SJSA1 (cell line): ENCODE results near the gene FAM217B. TPM values are rescaled to one million over a fixed set of nuclear protein-coding genes. Genes with fewer than 3 reads are reported as not detected.

Experiments
- DNase-seq, 2 experiments: peaks; one replicate each; pipeline ENCODE4 v3.0.0-alpha.2; 2015 to 2020; ENCODE audit warnings: low spot score in 2 of 2, low read depth in 1 of 2
- H3K27ac ChIP-seq: fragments of 250-450 bp; sonication (Bioruptor Pico); 2 replicates; pipeline ENCODE4 v1.5.1; 2020; ENCODE audit warnings: mild to moderate bottlenecking, moderate library complexity
- H3K27me3 ChIP-seq: fragments of 250-450 bp; sonication (Bioruptor Pico); replicated peaks from 2 replicates; pipeline ENCODE4 v1.5.1; 2020; ENCODE audit warnings: mild to moderate bottlenecking, moderate library complexity
- H3K36me3 ChIP-seq: fragments of 250-450 bp; sonication (Bioruptor Pico); 2 replicates; pipeline ENCODE4 v1.5.1; 2020; ENCODE audit warnings: mild to moderate bottlenecking
- H3K4me1 ChIP-seq: fragments of 250-450 bp; sonication (Bioruptor Pico); replicated peaks from 2 replicates; pipeline ENCODE4 v1.6.1; 2021; ENCODE audit warnings: mild to moderate bottlenecking
- H3K4me3 ChIP-seq: fragments of 250-450 bp; sonication (Bioruptor Pico); 2 replicates; pipeline ENCODE4 v1.5.1; 2020; ENCODE audit warnings: mild to moderate bottlenecking
- H3K9me3 ChIP-seq: fragments of 250-450 bp; sonication (Bioruptor Pico); replicated peaks from 2 replicates; pipeline ENCODE4 v1.5.1; 2020; ENCODE audit warnings: mild to moderate bottlenecking
- total RNA-seq: library from RNA; depleted of rRNA; stranded (reverse); fragments of >200 nt; shearing (Covaris generic); gene quantifications from 2 replicates; pipeline ENCODE4 v1.2.3, GENCODE V29; 2014; rRNA removed

FAM217B gene, protein sequence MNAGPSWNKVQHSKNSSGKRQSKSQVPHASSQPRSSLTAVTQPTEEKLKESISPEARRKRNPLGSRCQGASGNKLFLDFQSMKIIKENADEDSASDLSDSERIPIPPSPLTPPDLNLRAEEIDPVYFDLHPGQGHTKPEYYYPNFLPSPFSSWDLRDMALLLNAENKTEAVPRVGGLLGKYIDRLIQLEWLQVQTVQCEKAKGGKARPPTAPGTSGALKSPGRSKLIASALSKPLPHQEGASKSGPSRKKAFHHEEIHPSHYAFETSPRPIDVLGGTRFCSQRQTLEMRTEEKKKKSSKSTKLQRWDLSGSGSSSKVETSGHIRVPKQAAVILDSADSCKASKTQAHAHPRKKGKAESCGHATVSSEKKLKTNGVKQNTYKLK
- 3.7 and 3.8 TPM in 2 replicates for total RNA-seq

DNA sequence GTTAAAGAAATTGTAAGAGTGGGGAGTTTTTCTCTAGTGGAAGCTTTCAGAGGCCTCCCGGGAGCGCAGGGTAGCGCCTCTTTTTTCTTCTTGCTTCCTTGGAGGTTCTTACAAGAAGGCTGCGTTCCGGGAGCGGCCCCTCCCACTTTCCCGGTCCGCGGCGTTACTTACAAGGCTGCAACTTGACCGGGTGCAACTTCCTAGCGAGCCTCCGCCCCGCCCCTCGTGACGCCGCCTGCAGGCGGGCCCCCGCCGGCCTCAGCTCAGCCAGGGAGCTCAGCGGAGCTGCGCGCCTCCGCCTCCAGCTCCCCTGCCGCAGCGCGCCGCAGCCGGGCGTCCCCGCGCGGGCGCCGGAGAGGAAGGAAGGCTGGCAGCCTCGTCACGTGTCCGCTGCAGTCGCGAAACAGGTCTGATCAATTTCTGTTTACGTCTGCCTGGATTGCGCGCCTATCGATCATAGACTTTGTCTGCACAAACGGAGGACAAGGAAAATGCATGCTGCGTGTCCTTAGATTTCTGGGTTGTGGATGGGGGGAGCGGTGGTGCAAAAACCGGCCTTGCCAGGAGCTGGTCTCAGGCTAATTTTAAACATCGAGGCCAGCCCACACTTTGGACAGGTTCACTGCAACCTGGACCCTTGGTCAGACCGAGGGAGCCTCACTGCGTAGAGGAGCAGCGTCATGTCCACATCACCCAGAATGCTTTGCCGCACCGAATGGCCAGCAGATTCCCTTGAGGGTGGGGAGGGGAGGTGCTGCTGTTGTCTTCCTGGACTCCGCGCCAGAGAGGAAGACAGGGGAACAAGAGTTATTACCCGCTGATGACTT lies at the start of gene FAM217B, which contains the start of gene PPP1R3D:
FAM217B (plus strand) TSS at position 261 of the 827 bp plus-strand sequence. CDS start 3,555 bp downstream, outside the sequence.
PPP1R3D (minus strand) TSS at position 177 of the 827 bp plus-strand sequence. CDS start 374 bp downstream, outside the sequence.
- H3K27ac ChIP-seq, result peak within 1 kb of the TSS; percentile 69
- H3K27me3 ChIP-seq, result no peaks in the 10 kb centered on the region
- peaks cover 20% of the 10 kb centered on the region for H3K4me1 ChIP-seq
- H3K9me3 ChIP-seq, result no peaks in the 10 kb centered on the region; the same call in 1 of the 2 replicates
- H3K36me3 ChIP-seq, result peaks cover 57% of the 10 kb centered on the region
- DNase-seq, result peak; percentile 92 to 96
- H3K4me3 ChIP-seq, result peak within 1 kb of the TSS; percentile 62

DNA sequence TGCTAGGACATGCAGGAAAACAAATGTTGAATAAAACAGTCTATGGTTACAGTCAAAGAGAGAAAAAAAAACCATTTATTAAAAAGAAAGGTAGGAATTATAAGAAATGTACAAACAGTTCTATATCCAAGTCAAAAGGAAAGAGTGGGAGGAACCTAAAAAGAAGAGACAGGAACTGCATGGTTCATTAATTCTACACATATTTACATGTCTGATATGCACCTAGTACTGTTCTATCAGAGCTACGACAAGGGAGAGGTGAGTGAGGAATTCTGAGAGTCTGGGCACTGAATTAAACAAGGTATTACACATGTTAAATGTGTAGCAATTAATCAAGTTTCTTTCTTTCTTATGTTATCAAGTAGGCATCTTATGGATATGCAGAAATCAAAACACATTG lies 48.6 kb upstream of the FAM217B start:
- H3K9me3 ChIP-seq, result no peaks in the 10 kb centered on the region
- H3K4me3 ChIP-seq, result no peak overlapping the region
- no peak overlapping the region for H3K27ac ChIP-seq
- no peaks in the 10 kb centered on the region for H3K27me3 ChIP-seq
- no peaks in the 10 kb centered on the region for H3K36me3 ChIP-seq
- DNase-seq, result no peak
- no peaks in the 10 kb centered on the region for H3K4me1 ChIP-seq

DNA sequence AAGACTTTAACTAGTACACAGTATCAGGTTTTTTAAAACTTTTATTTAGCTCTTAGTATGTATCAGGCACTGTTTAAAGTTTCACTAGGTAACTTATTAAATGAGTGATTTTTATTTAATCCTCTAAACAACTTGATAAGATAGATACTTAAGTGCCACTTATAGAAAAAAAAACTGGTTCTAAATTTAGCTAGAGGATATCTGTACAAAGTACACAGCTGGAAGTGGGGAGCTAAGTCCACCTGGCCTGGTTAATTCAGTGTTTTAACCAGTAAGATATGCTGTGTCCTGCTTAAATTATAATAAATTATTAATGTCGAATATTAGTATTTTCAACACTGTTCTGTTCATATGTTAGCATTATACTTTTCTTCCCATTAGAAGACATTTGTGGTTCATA lies 44.3 kb upstream of the FAM217B start:
- Histone ChIP-seq H3K36me3 (no peaks in the 10 kb centered on the region), H3K27me3 (no peaks in the 10 kb centered on the region), H3K4me3 (no peak overlapping the region), H3K27ac (no peak overlapping the region), H3K9me3 (no peaks in the 10 kb centered on the region), H3K4me1 (no peaks in the 10 kb centered on the region)
- no peak for DNase-seq

DNA sequence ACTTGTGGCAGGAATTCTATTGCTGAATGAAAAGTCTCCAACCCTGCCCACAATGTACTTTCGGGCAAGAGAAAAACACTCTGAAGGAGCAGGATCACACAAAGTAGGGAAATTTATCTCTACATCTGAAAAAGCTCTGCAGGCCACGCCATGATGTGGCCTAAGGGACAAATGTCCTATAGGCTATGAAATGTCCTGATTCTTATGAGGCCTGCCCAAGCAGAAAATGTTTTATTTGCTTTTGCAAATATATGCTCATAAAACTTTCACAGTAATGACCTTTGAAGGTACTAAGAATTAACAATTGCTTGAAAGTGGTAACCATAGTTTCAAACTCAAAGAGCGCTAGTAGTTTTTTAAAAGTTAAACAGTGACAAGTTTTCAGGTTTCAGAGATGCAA lies 37.7 kb upstream of the FAM217B start:
- no peak overlapping the region for H3K4me3 ChIP-seq
- no peaks in the 10 kb centered on the region; the same call in 1 of the 2 replicates for H3K27me3 ChIP-seq
- H3K36me3 ChIP-seq, result no peaks in the 10 kb centered on the region
- no peak for DNase-seq
- no peak overlapping the region for H3K27ac ChIP-seq
- H3K4me1 ChIP-seq, result no peaks in the 10 kb centered on the region
- H3K9me3 ChIP-seq, result no peaks in the 10 kb centered on the region

DNA sequence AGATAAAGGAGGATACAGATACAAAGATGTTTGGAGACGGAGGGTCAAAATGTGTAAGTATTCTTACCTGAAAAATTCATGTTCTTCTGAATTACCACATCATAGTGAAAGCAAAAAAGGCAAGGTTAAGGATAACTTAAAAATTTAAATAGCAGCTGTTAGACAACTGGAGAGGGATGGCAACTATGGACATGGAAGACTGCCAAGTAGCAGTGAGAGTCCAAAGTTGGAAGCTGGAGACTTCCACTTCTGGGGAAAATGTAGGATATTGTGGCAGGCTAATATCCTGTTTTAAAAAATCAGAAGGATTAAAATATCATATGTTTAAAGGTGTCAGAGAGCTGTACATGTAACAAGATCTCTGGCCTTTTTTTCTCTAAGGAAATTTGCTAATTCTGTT lies 36.6 kb upstream of the FAM217B start:
- no peaks in the 10 kb centered on the region; the same call in 1 of the 2 replicates for H3K9me3 ChIP-seq
- no peaks in the 10 kb centered on the region; the same call in 1 of the 2 replicates for H3K27me3 ChIP-seq
- no peaks in the 10 kb centered on the region for H3K4me1 ChIP-seq
- DNase-seq, result no peak
- H3K27ac ChIP-seq, result no peak overlapping the region
- H3K36me3 ChIP-seq, result no peaks in the 10 kb centered on the region
- no peak overlapping the region for H3K4me3 ChIP-seq

DNA sequence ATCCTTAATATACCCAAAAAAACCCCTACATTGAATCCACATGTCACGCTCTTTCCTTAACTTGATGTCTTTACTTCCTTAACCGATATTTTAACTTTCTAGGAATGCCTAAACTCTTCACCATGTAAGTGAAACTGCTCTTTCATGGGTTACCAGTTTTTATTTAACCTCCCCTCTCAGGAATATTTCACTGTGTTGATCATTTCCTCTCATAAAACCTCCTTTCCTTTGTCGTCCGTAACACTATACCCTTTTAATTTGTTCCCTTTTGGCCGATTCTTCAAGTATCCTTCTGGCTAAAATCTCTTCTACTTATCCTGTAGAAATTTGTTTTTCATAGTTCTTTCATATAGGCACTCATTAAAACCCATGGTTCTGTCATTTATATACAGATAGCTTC lies 31.3 kb upstream of the FAM217B start:
- DNase-seq, result no peak

DNA sequence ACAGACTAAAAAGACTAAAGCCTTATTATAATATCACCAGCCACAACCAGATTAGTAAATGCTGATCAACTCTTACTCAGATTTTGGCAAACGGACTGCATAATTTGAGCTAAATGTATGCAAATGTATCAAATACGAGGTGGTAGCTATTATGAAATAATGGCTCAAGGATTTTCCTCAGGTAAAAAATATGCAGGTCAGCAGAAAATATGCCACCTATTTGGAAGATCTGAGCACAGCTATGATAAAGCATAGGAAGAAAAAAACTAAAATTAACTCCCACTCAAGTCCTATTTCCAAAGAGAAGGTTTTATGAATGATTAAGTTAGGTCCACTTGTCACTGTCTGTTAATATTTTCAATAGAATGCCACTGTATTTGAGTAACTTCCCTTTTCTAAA lies 29.1 kb upstream of the FAM217B start:
- H3K4me1 ChIP-seq, result no peaks in the 10 kb centered on the region
- H3K27ac ChIP-seq, result no peak overlapping the region
- DNase-seq, result no peak
- H3K9me3 ChIP-seq, result no peaks in the 10 kb centered on the region; the same call in 1 of the 2 replicates
- no peaks in the 10 kb centered on the region for H3K27me3 ChIP-seq
- no peaks in the 10 kb centered on the region for H3K36me3 ChIP-seq
- no peak overlapping the region for H3K4me3 ChIP-seq

More for the DNA sequence above, 31.3 kb upstream of the FAM217B start:
- H3K27ac ChIP-seq, result no peak overlapping the region
- no peaks in the 10 kb centered on the region; the same call in 1 of the 2 replicates for H3K9me3 ChIP-seq
- no peaks in the 10 kb centered on the region; the same call in 1 of the 2 replicates for H3K27me3 ChIP-seq
- H3K4me1 ChIP-seq, result no peaks in the 10 kb centered on the region
- no peaks in the 10 kb centered on the region for H3K36me3 ChIP-seq
- H3K4me3 ChIP-seq, result no peak overlapping the region

DNA sequence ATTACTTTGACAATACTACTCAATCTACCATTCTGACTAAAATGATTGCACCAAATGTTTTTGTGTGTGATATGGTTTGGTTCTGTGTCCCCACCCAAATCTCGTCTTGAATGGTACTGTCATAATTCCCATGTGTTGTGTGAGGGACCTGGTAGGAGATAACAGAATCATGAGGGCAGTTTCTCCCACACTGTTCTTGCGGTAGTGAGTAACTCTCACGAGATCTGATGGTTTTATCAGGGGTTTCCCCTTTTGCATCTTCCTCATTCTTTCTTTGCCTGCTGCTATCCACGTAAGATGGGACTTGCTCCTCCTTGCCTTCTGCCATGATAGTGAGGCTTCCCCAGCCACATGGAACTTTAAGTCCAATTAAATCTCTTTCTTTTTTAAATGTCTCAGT lies 27.6 kb upstream of the FAM217B start:
- Histone ChIP-seq H3K9me3 (no peaks in the 10 kb centered on the region; the same call in 1 of the 2 replicates), H3K4me3 (no peak overlapping the region), H3K27ac (no peak overlapping the region), H3K36me3 (no peaks in the 10 kb centered on the region), H3K27me3 (no peaks in the 10 kb centered on the region), H3K4me1 (no peaks in the 10 kb centered on the region)
- DNase-seq, result no peak

DNA sequence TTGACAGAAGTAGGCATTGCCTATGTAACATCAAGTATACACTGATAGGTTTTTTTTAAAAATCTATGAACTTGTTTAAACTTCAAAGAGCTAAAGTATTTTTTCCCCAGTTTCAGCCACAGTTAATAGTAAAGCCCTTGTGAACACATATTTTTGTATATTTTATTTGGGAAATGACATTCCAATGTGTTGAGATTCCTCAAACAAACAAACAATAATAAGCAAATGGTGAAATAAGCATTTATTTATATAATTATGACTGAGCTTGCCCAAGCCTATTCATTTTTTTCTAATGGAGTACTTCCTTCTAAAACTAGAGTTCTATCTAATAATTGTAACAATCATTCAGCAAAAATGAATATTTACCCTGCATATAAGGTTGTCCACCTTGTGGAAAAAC lies 19.2 kb upstream of the FAM217B start:
- Histone ChIP-seq H3K27me3 (no peaks in the 10 kb centered on the region), H3K4me1 (peaks cover 14% of the 10 kb centered on the region), H3K27ac (peak overlapping the region; percentile 25), H3K4me3 (no peak overlapping the region), H3K36me3 (no peaks in the 10 kb centered on the region), H3K9me3 (no peaks in the 10 kb centered on the region)
- peak in 1 of 2 experiments; percentile 45 for DNase-seq

DNA sequence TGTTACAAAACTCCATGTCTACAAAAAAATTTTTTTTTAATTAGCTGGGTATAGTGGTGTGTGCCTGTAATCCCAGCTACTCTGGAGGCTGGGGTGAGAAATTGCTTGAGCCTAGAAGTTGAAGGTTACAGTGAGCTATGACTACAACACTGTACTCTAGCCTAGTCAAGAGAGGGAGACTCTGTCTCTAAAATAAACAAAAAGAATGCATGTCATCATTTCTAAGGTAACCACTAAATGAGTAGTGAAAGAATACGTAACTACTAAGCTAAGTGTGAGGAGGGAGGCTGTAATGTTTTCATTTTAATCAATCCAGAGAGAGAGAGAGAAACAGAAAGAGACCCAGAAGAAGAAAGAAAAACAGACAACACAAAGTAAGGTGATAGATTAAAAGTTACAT lies 16.7 kb upstream of the FAM217B start:
- Histone ChIP-seq H3K4me3 (no peak overlapping the region), H3K36me3 (no peaks in the 10 kb centered on the region), H3K27me3 (no peaks in the 10 kb centered on the region), H3K4me1 (peaks cover 14% of the 10 kb centered on the region), H3K9me3 (no peaks in the 10 kb centered on the region), H3K27ac (no peak overlapping the region)
- no peak for DNase-seq

DNA sequence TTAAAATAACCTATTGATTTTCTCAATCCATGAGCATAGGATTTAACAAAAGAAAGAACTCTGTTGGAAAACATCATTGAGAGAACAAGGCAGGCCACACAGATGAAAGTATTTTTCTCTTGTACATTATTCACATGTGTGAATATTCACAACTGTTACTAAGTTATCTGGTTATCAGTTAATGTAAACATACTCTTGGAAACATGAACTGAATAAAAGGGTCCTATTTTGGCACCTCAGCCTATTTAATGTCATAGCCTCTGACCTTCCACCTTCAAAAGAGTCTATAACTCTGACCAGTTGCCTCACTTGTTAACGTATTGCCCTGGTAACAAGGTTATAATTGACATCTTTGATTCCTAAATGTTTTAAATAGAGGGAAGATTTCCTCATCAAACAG lies 14.8 kb upstream of the FAM217B start:
- DNase-seq, result no peak
- H3K36me3 ChIP-seq, result no peaks in the 10 kb centered on the region
- H3K27me3 ChIP-seq, result no peaks in the 10 kb centered on the region
- no peaks in the 10 kb centered on the region for H3K9me3 ChIP-seq
- H3K4me3 ChIP-seq, result no peak overlapping the region
- no peak overlapping the region for H3K27ac ChIP-seq
- H3K4me1 ChIP-seq, result peaks cover 12% of the 10 kb centered on the region

DNA sequence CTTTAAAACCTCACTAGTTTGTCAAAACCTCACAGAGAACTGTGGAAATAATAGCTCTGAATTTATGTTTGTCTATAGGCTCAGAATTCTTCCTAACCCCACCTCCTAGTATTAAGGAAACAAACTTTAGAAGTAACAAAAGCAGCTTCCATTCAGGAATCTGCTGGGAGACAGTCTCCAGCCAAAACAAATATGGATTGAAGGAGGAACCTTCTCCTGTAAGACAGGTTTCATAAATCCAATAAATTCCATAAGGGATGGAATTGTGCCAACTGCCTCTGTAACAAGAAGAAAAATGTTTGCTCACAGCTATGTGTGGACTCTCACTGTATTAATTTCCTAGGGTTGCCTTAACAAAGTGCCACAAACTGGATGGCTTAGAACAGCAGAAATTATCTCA lies 14.3 kb upstream of the FAM217B start:
- Histone ChIP-seq H3K27ac (no peak overlapping the region), H3K27me3 (no peaks in the 10 kb centered on the region), H3K36me3 (no peaks in the 10 kb centered on the region), H3K9me3 (no peaks in the 10 kb centered on the region), H3K4me1 (peaks cover 7% of the 10 kb centered on the region; the same call in 1 of the 2 replicates), H3K4me3 (no peak overlapping the region)
- DNase-seq, result no peak

DNA sequence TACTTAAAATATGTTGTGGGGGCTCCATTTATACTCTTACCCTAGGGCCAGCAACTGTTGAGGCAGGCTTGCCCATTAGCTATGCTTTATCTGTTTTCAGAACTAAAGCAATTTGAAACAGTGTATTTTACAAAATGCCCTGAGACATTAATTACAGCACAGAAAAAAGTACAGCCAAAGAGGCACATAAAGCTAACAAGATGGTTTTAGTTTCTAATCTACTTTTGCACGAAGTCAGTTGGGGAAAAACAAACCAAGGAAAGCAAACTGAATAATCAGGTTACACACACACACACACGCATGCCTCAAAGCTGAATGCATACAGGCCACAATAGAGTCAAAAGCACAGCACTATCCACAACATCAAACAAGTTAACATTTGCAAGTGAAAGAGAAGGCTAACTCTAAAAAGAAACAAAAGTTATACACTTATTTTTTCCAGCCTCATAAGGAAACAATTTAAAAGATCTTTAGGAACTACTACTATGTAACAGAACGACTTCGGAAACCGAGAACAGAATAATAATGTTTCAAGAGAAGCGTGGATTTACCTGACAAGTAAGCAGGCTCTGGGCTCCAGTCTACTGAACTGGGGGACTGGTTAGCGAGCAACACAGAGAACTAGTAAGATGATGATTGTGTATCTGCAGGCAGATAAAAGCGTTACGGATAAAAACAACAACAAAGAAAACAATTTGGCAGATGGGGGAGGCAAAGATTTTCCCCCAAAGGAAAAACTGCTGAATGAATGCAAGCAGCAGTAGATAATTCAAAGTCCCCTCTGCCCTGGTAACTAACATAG lies 8.5 kb upstream of the FAM217B start:
- H3K27me3 ChIP-seq, result no peaks in the 10 kb centered on the region
- H3K36me3 ChIP-seq, result peaks cover 10% of the 10 kb centered on the region; the same call in 1 of the 2 replicates
- no peak overlapping the region for H3K27ac ChIP-seq
- H3K9me3 ChIP-seq, result no peaks in the 10 kb centered on the region
- DNase-seq, result no peak
- H3K4me1 ChIP-seq, result peaks cover 7% of the 10 kb centered on the region; the same call in 1 of the 2 replicates
- H3K4me3 ChIP-seq, result no peak overlapping the region
